WI38 (cell line): ENCODE measurements around the gene PTPA.

Experiments used
- H3K4me3 ChIP-seq: 2 replicates; pipeline ENCODE4 v1.5.1; 2011; ENCODE audit warnings: low read depth, mild to moderate bottlenecking, control low read depth, low read length
- TF ChIP-seq, protein P1 (sequence below): IDR thresholded peaks from 2 replicates; pipeline ENCODE4 v1.5.1; 2012; ENCODE audit warnings: low read depth, mild to moderate bottlenecking, control low read depth, low read length

The PTPA gene

GRCh38 chr9:129070696-129071525 lies 40.3 kb upstream of the PTPA start:
- TF ChIP-seq, protein P1, sequence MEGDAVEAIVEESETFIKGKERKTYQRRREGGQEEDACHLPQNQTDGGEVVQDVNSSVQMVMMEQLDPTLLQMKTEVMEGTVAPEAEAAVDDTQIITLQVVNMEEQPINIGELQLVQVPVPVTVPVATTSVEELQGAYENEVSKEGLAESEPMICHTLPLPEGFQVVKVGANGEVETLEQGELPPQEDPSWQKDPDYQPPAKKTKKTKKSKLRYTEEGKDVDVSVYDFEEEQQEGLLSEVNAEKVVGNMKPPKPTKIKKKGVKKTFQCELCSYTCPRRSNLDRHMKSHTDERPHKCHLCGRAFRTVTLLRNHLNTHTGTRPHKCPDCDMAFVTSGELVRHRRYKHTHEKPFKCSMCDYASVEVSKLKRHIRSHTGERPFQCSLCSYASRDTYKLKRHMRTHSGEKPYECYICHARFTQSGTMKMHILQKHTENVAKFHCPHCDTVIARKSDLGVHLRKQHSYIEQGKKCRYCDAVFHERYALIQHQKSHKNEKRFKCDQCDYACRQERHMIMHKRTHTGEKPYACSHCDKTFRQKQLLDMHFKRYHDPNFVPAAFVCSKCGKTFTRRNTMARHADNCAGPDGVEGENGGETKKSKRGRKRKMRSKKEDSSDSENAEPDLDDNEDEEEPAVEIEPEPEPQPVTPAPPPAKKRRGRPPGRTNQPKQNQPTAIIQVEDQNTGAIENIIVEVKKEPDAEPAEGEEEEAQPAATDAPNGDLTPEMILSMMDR, result no peak
- no peak overlapping the region for H3K4me3 ChIP-seq

DNA sequence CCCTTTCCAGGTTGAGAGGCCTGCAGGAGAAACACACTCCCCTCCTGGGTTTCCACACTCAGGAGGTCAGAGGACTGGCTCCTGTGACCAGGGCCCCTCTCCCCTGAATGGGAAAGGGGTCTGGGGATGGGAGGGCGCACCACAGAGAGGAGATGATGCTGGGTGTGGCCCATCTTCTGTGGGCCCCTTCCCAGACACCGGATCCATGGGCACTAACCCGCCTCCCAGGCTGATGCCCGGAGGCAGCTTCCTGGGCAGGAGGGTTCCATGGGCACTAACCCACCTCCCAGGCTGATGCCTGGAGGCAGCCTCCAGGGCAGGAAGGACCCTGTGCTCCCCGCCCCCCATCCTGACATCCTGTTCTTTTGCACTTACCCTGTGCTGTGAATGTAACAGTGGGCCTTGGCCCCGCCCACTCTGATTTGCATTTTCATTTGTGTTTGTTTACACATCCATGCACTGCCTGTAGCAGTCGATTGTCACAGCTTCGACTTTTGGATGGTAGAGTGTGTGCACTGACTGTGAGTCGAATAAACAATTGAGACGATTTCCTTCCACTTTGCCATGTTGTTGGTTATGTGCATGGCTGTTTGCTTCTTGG lies 39.6 kb upstream of the PTPA start:
- TF ChIP-seq, protein P1, result no peak
- no peak overlapping the region for H3K4me3 ChIP-seq

DNA sequence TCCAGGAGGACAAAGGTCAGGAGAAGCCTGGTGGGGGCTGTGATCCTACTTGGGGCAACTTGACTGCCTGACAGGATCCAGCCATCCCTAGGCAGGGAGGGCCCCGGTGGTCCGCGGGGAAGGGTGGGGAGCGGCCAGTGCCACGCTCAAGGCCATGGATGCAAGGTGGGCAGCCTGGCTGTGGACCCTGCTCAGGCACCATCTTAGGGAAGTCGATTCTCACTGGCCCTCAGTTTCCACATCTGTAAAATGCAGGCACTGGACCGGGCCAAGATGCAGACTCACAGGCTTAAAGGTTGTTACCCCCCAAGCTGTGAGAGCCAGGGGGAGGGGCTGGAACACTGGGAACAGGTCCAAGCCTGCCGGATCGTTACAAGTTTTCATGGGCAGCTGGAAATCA lies 39.0 kb upstream of the PTPA start:
- no peak overlapping the region for H3K4me3 ChIP-seq
- TF ChIP-seq, protein P1, result no peak

DNA sequence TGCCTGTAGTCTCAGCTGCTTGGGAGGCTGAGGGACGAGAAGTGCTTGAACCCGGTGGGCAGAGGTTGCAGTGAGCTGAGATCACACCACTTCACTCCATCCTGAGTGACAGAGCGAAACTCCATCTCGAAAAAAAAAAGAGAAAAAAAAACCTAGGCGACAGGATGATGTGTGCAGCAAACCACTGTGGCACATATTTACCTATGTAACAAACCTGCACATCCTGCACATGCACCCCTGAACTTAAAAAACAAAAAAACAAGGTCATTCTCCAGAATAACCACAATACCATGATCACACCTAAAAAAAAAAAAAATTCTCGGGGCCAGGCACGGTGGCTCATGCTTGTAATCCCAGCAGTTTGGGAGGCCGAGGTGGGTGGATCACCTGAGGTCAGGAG lies 37.8 kb upstream of the PTPA start:
- TF ChIP-seq, protein P1, result no peak

DNA sequence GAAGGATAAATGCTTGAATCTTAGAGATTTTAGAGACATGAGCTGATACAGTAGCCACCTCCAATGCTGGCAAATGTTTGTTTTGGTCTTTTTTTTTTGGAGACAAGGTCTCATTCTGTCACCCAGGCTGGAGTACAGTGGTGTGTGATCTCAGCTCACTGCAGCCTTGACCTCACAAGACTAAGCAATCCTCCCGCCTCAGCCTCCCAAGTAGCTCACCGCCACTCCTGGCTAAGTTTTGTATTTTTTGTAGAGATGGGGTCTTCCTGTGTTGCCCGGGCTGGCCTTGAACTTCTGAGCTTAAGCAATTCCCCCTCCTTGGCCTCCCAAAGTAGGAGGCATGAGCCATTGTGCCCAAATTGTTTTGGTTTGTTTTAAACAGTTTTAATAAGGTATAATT lies 37.1 kb upstream of the PTPA start:
- H3K4me3 ChIP-seq, result no peak overlapping the region
- TF ChIP-seq, protein P1, result no peak

More for the DNA sequence above, 37.8 kb upstream of the PTPA start:
- H3K4me3 ChIP-seq, result no peak overlapping the region

- TF ChIP-seq, protein P1, result no peak
- H3K4me3 ChIP-seq, result no peak overlapping the region
Measured at GRCh38 chr9:129075996-129076639, 35.1 kb upstream of the PTPA start.

DNA sequence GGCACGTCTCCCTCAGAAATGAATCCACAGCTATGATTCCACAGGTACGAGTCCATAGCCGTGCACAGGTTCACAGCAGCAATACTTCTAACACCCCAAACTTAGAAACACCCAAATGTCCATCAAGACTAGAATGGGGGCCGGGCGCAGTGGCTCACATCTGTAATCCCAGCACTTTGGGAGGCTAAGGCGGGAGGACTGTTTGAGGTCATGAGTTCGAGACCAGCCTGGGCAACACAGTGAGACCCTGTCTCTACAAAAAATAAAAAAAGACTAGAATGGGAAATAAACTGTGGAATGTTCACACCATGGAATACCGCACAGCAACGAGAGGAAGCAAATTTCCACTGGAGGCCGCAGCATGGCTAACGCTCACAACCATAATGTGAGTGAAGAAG lies 34.6 kb upstream of the PTPA start:
- H3K4me3 ChIP-seq, result no peak overlapping the region
- TF ChIP-seq, protein P1, result no peak
